ENCODE results near the gene TEKT1.

DNA sequence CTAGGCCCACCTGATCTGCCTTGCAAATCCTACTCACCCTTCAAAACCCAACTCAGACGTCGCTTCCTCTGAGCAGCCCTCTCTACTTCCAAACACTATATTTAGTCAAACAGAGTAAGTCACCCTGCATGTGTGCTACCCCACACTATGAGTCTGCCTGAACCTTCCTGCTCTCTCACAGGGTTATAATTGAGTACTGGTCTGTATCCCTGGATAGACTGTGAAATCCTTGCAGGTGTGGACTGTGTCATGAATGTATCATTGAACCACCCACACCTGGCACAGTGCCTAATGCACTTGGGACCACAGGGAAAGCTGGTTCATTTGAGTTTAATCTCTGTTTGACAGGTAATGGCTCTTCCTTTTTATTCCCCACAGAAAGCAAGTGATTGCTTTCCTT, 52.1 kb downstream of the TEKT1 start:
- no peak for TF ChIP-seq GATA2 (IDR thresholded peaks at IDR 0.05; ENCODE audit: low read depth, low read length)
- no peak for TF ChIP-seq GATA3 (IDR thresholded peaks at IDR 0.05; ENCODE audit: low read depth, low read length)
